NCI-H1436 treated with DMSO at 0.1 percent for 48 hours (cell line): ENCODE measurements around the gene ADCYAP1R1.

Source experiments
- DNase-seq: peaks from one replicate; lab custom pipeline; 2025; lab: John Stamatoyannopoulos, UW

The ADCYAP1R1 gene

GRCh38 chr7:31087351-31087750 is 35.2 kb downstream of the ADCYAP1R1 start:
- DNase-seq: no peak

GRCh38 chr7:31091924-31092434 is 39.9 kb downstream of the ADCYAP1R1 start:
- no peak for DNase-seq

- DNase-seq: no peak
Observed at GRCh38 chr7:31092606-31093005, 40.5 kb downstream of the ADCYAP1R1 start.

- no peak for DNase-seq
Observed at GRCh38 chr7:31093282-31093681, 41.2 kb downstream of the ADCYAP1R1 start.

GRCh38 chr7:31094271-31094670 is 42.2 kb downstream of the ADCYAP1R1 start:
- DNase-seq: no peak

GRCh38 chr7:31095286-31096197 is 43.4 kb downstream of the ADCYAP1R1 start:
- DNase-seq: no peak

GRCh38 chr7:31096198-31096876 is 44.2 kb downstream of the ADCYAP1R1 start:
- no peak for DNase-seq

- DNase-seq: no peak
Observed at GRCh38 chr7:31096877-31097258, 44.8 kb downstream of the ADCYAP1R1 start.

- no peak for DNase-seq
Observed at GRCh38 chr7:31098642-31099360, 46.7 kb downstream of the ADCYAP1R1 start.

GRCh38 chr7:31099451-31100444 is 47.6 kb downstream of the ADCYAP1R1 start:
- no peak for DNase-seq

- no peak for DNase-seq
Observed at GRCh38 chr7:31100445-31100844, 48.3 kb downstream of the ADCYAP1R1 start.

- no peak for DNase-seq
Observed at GRCh38 chr7:31100871-31101270, 48.8 kb downstream of the ADCYAP1R1 start.

GRCh38 chr7:31101544-31101943 is 49.4 kb downstream of the ADCYAP1R1 start:
- no peak for DNase-seq

- no peak for DNase-seq
Observed at GRCh38 chr7:31102151-31102972, 50.3 kb downstream of the ADCYAP1R1 start.

GRCh38 chr7:31102973-31103850 is 51.1 kb downstream of the ADCYAP1R1 start:
- no peak for DNase-seq

GRCh38 chr7:31104361-31105255 is 52.5 kb downstream of the ADCYAP1R1 start:
- DNase-seq: no peak

- no peak for DNase-seq
Observed at GRCh38 chr7:31105256-31105950, 53.3 kb downstream of the ADCYAP1R1 start.
